PC-3 (cell line): ENCODE measurements around the gene TSPAN1.

Experiments
- EZH2 ChIP-seq: fragments of 300-600 bp; sonication (generic); IDR thresholded peaks from one replicate; pipeline ENCODE4 v1.6.1; 2017; ENCODE audit warnings: antibody characterized with exemption, mild to moderate bottlenecking, low read length; ENCODE audit not compliant: unreplicated experiment
- EZH2phosphoT487 ChIP-seq: fragments of 300-600 bp; sonication (generic); IDR thresholded peaks from 2 replicates; pipeline ENCODE4 v1.6.1; 2018; ENCODE audit warnings: mild to moderate bottlenecking, antibody characterized with exemption, low read length, borderline replicate concordance
- TF ChIP-seq, protein P1 (sequence below): fragments of 300-600 bp; sonication (generic); conservative IDR thresholded peaks from 2 replicates; pipeline ENCODE4 v1.5.1; 2017; ENCODE audit warnings: antibody characterized with exemption, low read depth, mild to moderate bottlenecking, low read length

DNA sequence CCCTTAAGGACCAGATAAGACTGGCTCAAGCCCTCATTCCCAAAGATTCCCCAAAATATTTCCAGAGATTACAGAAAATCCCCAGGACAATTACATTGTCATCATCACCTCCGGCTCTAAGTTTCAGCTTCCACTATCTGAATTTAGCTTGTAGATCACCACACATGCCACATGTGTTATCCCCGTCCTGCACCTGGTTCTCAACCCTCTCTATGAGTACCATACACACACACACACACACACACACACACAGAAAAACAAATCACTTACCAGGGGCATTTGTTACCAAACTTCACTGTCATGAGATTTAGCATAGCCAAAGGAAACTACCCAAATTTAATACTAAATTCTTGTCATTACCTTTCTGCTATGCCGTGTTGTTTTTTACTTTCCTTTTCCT lies 15.4 kb upstream of the TSPAN1 start:
- TF ChIP-seq, protein P1, sequence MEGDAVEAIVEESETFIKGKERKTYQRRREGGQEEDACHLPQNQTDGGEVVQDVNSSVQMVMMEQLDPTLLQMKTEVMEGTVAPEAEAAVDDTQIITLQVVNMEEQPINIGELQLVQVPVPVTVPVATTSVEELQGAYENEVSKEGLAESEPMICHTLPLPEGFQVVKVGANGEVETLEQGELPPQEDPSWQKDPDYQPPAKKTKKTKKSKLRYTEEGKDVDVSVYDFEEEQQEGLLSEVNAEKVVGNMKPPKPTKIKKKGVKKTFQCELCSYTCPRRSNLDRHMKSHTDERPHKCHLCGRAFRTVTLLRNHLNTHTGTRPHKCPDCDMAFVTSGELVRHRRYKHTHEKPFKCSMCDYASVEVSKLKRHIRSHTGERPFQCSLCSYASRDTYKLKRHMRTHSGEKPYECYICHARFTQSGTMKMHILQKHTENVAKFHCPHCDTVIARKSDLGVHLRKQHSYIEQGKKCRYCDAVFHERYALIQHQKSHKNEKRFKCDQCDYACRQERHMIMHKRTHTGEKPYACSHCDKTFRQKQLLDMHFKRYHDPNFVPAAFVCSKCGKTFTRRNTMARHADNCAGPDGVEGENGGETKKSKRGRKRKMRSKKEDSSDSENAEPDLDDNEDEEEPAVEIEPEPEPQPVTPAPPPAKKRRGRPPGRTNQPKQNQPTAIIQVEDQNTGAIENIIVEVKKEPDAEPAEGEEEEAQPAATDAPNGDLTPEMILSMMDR: no peak
- TF ChIP-seq EZH2 (no peak), EZH2phosphoT487 (no peak)
